NCI-H2081 (cell line): ENCODE results near the gene STX10.
"Not testable (repeated sequence)": the region's sequence is repeated elsewhere in the genome, so short reads cannot be mapped to it uniquely, and the experiment has no call there.

ENCODE experiments used
- DNase-seq, 2 experiments: peaks; one replicate each; lab custom pipeline; 2025; lab: John Stamatoyannopoulos, UW

STX10 gene

DNA sequence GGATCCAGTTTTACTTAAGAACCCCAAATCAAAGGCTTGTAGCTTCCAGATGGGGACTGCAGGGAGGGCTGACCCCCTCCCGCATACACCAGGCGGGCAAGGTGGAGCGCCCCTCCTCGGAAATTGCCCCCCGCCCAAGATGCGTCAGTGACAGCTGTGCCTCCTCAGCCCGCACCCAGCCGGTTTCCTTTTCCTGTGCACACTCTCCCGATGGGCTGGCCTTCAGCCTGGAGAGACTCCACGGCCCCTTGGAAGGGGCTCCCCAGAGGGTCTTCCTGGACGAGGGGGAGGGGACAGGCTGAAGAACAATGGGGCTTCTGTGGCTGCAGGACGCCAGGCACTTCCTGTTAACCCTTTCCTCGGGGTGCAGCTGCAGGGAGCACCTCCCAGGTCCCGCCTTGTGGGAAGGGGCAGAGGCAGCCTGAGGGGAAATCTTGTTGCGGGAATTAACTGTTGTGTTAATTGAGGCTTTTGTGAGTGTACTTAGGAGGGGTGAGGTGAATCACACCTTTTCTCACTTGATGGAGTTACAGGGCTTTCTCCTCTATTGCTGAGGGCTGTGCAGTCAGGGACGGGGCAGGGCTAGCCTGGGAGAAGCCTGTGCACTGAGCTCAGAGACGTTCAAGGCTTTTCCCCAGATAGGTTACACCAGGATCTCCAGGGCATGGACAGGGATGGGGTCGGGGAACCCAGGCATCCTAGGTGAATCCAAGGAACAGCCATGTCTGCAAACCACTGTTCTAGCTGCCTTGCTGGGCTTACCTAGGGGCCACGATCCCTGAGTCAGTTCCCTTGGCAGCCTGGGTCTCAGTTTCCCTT lies 14.4 kb upstream of the STX10 start:
- peak; percentile 70 to 79 for DNase-seq

- peak in 1 of 2 experiments; percentile 22 for DNase-seq
Measured at GRCh38 chr19:13163609-13164342, 13.6 kb upstream of the STX10 start.

DNA sequence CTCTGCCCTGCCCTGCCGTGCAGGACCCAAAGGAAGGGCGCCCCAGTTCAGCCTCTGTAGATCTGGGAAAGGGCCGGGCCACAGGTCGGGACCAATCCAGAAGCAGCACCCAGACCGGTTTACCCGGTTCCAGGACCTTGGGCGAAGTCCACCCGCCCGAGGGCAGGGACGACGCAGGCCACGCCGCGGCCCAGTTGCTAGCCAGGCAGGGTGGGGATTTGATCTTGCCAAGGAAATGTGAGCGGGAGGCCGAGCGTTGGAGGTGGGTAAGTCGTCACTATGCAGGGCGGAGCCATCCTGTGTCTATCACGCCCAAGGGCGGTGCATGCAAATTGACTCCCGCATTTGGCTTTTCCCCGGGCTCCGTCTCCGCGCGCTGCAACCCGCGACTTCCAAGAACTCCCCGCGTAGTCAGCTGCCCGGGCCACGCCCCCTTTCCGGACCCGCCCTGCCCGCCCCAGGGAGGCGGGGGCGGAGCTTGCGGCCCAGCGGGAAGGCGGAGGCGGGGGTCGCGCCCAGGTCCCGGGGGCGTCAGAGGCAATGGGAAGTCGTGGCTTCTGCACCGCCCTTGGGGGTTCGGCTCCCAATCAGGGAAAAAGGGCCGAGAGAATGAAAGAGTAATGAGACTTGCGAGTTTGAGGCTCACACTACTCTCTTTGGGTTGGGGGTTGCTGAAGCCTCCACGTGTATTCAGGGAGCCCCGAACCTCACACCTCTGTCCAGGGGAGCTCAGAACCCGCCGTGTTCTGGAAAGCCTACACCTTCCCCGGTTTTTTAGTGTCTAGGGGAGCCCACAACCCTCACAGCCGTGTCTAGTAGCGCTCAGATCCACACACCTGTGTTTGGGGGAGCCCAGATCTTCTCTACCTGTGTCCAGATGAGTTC lies 12.8 kb upstream of the STX10 start:
- peak; percentile 86 to 89 for DNase-seq

DNA sequence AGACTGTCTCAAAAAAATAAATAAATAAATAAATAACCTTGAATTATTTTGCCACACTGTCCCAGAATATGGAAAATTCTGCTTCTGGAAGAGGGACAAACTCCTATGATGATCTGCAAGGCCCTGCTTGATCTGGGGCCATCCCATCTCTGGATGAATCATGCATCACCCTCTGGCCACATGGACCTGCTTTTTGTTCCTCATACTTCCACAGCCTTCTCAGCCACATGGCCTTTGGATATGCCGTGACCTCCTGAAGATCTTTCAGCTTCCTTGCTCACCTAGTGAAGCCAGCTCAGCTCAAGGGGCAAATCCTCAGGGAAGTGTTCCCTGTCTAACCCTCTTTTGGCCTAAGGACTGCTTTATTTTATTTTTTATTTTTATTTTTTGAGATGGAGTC lies 10.4 kb upstream of the STX10 start:
- DNase-seq = no peak

GRCh38 chr19:13159713-13160112 lies 9.5 kb upstream of the STX10 start:
- no peak for DNase-seq

- DNase-seq = peak; percentile 29 to 51
Measured at GRCh38 chr19:13155472-13156359, 5.5 kb upstream of the STX10 start.

DNA sequence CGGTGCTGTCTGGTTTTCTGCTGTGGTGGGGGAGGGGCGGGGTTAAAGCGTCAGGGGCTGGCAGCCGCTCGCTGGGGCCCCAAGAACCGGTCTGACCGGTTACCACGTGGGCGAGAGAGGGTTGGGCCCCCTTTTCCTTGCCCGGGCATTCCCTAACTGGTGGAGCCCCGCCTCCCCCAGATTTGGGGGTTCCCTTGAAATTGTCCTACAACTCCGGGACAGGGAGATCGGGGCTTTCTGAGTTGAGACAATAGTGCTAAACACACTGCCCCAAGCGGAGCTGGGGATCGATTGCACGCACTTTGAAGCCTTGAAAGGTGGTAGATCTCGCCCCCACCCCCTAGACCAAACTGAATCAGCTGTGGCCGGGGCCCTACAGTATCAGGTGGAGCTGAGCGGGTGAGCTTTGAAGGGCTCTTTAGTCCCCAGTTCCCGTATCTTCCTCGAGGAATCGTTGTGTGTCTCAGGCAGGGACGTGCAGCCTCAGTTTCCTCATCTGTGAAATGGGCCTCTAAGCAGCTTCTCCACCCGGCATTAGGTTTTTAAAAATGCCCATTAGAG lies 4.8 kb upstream of the STX10 start:
- DNase-seq = peak; percentile 56 to 71

DNA sequence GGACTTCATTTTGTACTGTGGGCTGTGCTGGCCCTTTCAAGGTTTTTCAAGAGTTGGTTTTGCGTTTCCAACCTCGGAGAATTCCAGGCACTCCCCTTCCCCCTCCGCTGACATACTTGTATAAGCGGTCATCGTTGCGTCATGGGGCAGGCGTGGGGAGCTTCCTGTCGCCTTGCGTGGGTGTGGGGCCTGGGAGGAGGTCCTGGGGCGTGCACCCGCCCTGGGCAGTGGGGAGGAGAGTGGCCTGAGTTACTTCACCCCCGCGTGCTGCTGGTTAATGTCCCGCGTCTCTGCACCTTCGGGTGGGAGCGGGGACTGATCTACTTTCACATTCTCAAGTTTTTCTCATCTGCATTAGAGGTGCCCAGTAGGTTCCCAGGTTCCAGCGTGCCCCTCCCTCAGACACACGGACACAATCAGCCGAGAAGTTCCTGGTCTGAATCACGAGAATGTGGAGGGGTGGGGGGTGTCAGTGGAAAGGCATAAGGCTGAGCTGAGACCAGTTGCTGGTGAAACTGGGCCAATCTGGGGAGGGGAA lies 4.1 kb upstream of the STX10 start:
- peak; percentile 17 to 63 for DNase-seq

DNA sequence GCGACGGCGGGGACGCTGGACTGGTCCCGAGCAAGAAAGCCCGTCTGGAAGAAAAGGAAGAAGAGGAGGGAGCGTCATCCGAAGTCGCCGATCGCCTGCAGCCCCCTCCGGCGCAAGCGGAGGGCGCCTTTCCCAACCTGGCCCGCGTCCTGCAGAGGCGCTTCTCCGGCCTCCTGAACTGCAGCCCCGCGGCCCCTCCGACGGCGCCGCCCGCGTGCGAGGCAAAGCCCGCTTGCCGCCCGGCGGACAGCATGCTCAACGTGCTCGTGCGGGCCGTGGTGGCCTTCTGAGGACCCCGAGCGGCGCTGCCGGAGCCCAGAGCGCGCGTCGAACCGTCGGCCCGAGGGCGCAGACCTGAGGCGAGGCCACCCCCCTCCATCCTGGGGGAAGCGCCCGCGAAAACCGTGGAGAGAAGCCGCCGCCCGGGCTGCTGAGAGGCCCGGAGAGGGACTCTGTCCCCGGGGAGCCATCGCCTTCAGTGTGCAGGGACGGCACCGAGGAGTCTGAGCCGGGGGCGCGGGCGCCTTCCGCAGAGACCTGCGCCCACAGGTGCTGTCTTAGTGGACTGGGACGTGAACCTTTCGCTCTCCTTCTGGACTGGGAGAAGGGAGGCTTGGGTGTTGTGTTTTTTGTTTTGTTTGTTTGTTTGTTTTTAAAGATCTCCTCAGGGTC lies 3.5 kb upstream of the STX10 start:
- DNase-seq = peak; percentile 27 to 35

GRCh38 chr19:13152974-13153568 lies 2.9 kb upstream of the STX10 start:
- peak; percentile 94 to 95 for DNase-seq

- no peak for DNase-seq
Measured at GRCh38 chr19:13152356-13152973, 2.3 kb upstream of the STX10 start.

DNA sequence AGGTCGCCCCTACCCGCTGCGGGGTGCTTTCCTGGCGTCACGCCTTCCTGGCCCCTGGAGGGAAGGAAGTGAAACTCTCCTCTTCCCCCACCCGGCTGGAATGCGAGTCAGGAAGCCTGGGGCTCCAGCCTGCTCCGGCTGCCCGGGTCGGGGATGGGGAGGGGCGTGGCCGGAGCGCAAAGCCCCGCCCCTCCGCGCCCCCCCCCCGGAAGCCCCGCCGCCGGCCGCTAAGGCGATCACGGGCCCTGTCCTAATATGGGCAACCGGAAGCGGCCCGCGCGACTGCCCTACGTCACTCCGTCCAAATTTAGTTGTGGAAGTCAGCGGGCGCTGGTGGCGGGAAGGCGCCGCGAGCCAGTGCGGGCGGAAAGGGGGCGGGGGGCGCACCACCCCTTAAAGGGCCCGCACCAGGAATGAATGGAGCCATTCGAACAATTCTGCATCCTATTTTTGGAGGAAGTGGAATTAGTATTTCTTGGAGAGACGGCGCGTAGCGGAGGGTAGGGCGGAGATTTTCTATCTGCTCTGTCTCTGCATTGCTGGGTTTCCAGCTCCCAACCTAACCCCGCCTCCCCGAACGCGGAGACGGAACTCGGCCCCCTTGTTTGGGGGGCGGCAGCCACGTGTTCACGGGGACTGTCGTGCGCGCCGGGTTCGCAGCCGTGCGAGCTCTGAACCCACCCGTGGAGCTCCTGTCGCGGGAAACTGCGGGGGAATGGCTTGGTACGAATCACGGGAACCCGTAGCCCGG lies 1.6 kb upstream of the STX10 start:
- peak; percentile 96 to 97 for DNase-seq

GRCh38 chr19:13150931-13151604 lies 893 bp upstream of the STX10 start:
- DNase-seq = no peak

DNA sequence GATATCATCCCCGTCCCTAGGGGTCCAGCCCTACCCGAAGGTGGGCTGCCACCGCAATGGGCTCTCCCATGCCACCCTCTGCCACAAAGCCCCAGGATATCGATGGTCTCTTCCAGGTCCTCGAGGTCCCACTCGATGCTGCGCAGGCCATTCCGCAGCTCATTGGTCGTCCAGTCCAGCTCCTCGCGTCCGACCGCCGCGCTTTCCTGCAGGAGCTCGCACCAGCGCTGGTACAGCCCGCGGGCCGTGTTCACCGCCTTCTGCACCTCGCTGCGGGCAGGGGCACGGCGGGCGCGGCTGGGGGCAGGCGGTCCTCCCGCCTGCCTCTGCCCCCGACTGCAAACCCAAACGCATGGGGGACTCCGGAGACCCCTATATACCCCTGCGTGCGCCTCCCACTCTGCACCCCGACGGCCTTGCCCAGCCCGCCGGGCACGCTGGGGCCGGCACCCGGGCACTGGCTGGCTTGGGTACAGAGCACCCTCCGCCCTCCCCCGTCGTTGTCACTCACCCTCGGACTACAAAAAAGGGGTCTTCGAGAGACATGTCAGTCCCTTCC lies 468 bp downstream of the STX10 start:
- DNase-seq = peak; percentile 32 to 50

- not testable (repeated sequence) for DNase-seq
Measured at GRCh38 chr19:13149173-13149627, 975 bp downstream of the STX10 start.

- DNase-seq = no peak
Measured at GRCh38 chr19:13146763-13147563, 3.2 kb downstream of the STX10 start.
